CD1c-positive myeloid dendritic cell (primary cell): ENCODE measurements around the gene CRYGD.
"Not testable (repeated sequence)": the region's sequence is repeated elsewhere in the genome, so short reads cannot be mapped to it uniquely, and the experiment has no call there.

Source experiments
- DNase-seq: peaks from one replicate; pipeline ENCODE4 v3.0.0-alpha.2; 2016; ENCODE audit errors: extremely low spot score

The CRYGD gene

GRCh38 chr2:208124013-208124715 is at the start of gene CRYGD:
Gene CRYGD (minus strand): TSS chr2:208124524. CDS start chr2:208124473, 51 bp downstream.
- peak; percentile 9 for DNase-seq

- DNase-seq: peak; percentile 91
Measured at GRCh38 chr2:208172125-208172524, 47.8 kb upstream of the CRYGD start.

- no peak for DNase-seq
Measured at GRCh38 chr2:208164951-208165755, 40.8 kb upstream of the CRYGD start.

- no peak for DNase-seq
Measured at GRCh38 chr2:208163489-208163888, 39.2 kb upstream of the CRYGD start, which contains the start of gene CRYGA. Gene CRYGA (minus strand): TSS chr2:208163589. CDS start chr2:208163556, 33 bp downstream.

GRCh38 chr2:208156439-208156838 is 32.1 kb upstream of the CRYGD start:
- no peak for DNase-seq

GRCh38 chr2:208153156-208153555 is 28.8 kb upstream of the CRYGD start:
- no peak for DNase-seq

- peak; percentile 54 for DNase-seq
Measured at GRCh38 chr2:208150956-208151355, 26.6 kb upstream of the CRYGD start.

- no peak for DNase-seq
Measured at GRCh38 chr2:208150094-208150493, 25.8 kb upstream of the CRYGD start.

- DNase-seq: no peak
Measured at GRCh38 chr2:208148803-208149202, 24.5 kb upstream of the CRYGD start.

- DNase-seq: no peak
Measured at GRCh38 chr2:208147759-208148158, 23.4 kb upstream of the CRYGD start.

GRCh38 chr2:208147008-208147407 is 22.7 kb upstream of the CRYGD start:
- DNase-seq: no peak

GRCh38 chr2:208146006-208146405 is 21.7 kb upstream of the CRYGD start, which contains the start of gene CRYGB:
Gene CRYGB (minus strand): TSS chr2:208146158. CDS start chr2:208146120, 38 bp downstream.
- DNase-seq: no peak

- DNase-seq: no peak
Measured at GRCh38 chr2:208142925-208143799, 18.8 kb upstream of the CRYGD start.

- no peak for DNase-seq
Measured at GRCh38 chr2:208142240-208142924, 18.1 kb upstream of the CRYGD start.

- DNase-seq: no peak
Measured at GRCh38 chr2:208139447-208139846, 15.1 kb upstream of the CRYGD start.

GRCh38 chr2:208138334-208138733 is 14.0 kb upstream of the CRYGD start:
- not testable (repeated sequence) for DNase-seq

- no peak for DNase-seq
Measured at GRCh38 chr2:208136716-208137094, 12.4 kb upstream of the CRYGD start.

GRCh38 chr2:208135794-208136715 is 11.7 kb upstream of the CRYGD start:
- DNase-seq: no peak

GRCh38 chr2:208134928-208135586 is 10.7 kb upstream of the CRYGD start:
- peak; percentile 2 for DNase-seq

- no peak for DNase-seq
Measured at GRCh38 chr2:208130712-208131110, 6.4 kb upstream of the CRYGD start.
